ENCODE data around the gene C1QTNF12. TPM values are rescaled to one million over a fixed set of nuclear protein-coding genes. Genes with fewer than 3 reads are reported as not detected.

Gene C1QTNF12
- total and polyA plus RNA-seq, 2 experiments from 2014 or later: 3.8 to 6.6 TPM

DNA sequence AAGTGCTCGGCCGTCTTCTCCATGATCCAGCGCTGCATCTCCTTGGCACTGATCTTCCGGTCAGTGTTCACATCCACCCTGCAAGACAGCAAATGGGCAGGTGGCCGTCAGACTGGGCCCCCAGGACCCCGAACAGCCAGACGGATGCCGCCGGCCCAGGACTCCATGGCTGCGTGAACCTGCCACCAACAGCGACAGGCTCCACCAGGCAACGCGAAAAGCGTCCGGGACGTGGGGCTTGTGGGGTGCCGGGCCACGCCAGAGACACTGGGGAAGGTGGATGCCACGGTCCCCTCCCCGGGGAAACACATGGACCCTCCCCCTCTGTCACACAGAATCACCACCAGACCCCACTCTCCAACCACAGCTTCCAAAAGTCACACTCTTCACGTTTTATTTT lies 22.6 kb downstream of the C1QTNF12 start:
- Histone ChIP-seq H4K20me1 (ENCODE audit: insufficient read depth, poor library complexity, severe bottlenecking) (peaks cover 34% of the 10 kb centered on the region), H3K4me3 (no peak overlapping the region), H3K27ac (no peak overlapping the region), H3K79me2 (peaks cover 40% of the 10 kb centered on the region), H3K4me1 (ENCODE audit: insufficient read depth) (no peaks in the 10 kb centered on the region), H3K4me2 (no peak overlapping the region), H2AFZ (no peak overlapping the region), H3K9me2 (replicated peaks; ENCODE audit: insufficient read depth) (no peaks in the 10 kb centered on the region), H3K36me3 (replicated peaks; ENCODE audit: insufficient read depth, low read depth) (no peaks in the 10 kb centered on the region), H3K27me3 (no peaks in the 10 kb centered on the region), H3K9me3 (ENCODE audit: low read depth) (no peaks in the 10 kb centered on the region)
- DNase-seq (ENCODE audit: low spot score): no peak
- WGBS (ENCODE audit: low lambda C conversion rate, missing lambda C conversion rate): 99% methylated on average over 17 of the region's 21 CpGs
- TF ChIP-seq, protein P1, sequence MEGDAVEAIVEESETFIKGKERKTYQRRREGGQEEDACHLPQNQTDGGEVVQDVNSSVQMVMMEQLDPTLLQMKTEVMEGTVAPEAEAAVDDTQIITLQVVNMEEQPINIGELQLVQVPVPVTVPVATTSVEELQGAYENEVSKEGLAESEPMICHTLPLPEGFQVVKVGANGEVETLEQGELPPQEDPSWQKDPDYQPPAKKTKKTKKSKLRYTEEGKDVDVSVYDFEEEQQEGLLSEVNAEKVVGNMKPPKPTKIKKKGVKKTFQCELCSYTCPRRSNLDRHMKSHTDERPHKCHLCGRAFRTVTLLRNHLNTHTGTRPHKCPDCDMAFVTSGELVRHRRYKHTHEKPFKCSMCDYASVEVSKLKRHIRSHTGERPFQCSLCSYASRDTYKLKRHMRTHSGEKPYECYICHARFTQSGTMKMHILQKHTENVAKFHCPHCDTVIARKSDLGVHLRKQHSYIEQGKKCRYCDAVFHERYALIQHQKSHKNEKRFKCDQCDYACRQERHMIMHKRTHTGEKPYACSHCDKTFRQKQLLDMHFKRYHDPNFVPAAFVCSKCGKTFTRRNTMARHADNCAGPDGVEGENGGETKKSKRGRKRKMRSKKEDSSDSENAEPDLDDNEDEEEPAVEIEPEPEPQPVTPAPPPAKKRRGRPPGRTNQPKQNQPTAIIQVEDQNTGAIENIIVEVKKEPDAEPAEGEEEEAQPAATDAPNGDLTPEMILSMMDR (IDR thresholded peaks at IDR 0.05; ENCODE audit: poor library complexity): no peak
- no peak for TF ChIP-seq EZH2phosphoT487 (IDR thresholded peaks at IDR 0.05; ENCODE audit: low read depth, severe bottlenecking, unreplicated experiment)
- no peak for TF ChIP-seq EZH2 (IDR thresholded peaks at IDR 0.05; ENCODE audit: borderline replicate concordance)

DNA sequence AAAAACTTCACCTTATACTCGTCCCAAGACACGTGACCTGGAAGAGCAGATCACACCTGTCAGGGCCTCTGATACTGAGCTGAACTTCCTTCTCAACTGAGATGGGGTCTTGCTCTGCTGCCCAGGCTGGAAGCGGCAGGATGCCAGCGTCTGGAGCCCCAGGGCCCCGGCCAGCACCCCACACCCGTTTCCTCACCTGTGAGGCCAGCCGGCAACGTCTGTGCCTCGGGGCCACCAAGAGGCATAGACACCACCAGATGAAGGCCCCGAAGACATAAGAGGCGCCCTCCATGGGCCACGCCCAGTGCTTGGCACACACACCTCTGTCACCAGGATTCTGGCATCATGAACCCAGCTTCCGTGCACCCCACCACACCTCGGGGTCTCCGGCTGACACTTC lies 23.2 kb downstream of the C1QTNF12 start:
- H3K4me3 ChIP-seq: no peak overlapping the region

DNA sequence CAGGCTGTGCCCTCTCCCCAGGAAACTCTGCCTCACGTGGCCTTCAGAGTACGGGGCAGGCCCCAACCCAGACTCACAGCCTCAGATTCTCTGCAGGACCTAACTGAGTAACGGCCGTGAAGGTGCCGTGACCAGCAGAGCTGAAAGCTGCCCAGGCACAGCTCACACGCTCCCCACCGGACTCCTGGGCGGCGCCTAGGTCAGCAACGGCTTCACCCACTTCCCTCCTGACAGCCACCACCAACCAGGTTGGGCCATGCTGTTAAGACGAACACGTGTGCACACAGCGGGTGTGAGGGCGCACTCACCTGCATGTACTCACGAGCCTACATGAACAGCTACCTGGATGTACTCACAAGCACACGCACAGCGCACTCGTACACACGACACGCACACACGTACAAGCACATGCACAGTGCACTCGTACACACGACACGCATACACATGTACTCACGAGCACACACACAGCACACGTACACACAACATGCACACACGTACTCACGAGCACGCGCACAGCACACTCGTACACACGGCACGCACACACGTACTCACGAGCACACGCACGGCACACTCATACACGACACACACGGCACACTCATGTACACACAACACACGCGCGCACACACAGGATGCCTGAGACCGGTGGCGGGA lies 23.8 kb downstream of the C1QTNF12 start:
- TF ChIP-seq, protein P1 (IDR thresholded peaks at IDR 0.05; ENCODE audit: poor library complexity): no peak
- TF ChIP-seq EZH2 (IDR thresholded peaks at IDR 0.05; ENCODE audit: borderline replicate concordance) (no peak), EZH2phosphoT487 (IDR thresholded peaks at IDR 0.05; ENCODE audit: low read depth, severe bottlenecking, unreplicated experiment) (no peak)
- Histone ChIP-seq H3K9me2 (replicated peaks; ENCODE audit: insufficient read depth) (no peaks in the 10 kb centered on the region), H3K4me2 (no peak overlapping the region), H3K36me3 (replicated peaks; ENCODE audit: insufficient read depth, low read depth) (no peaks in the 10 kb centered on the region), H2AFZ (no peak overlapping the region), H3K27me3 (no peaks in the 10 kb centered on the region), H3K4me3 (no peak overlapping the region), H3K9me3 (ENCODE audit: low read depth) (no peaks in the 10 kb centered on the region), H4K20me1 (ENCODE audit: insufficient read depth, poor library complexity, severe bottlenecking) (peaks cover 31% of the 10 kb centered on the region), H3K79me2 (peaks cover 28% of the 10 kb centered on the region), H3K27ac (no peak overlapping the region), H3K4me1 (ENCODE audit: insufficient read depth) (no peaks in the 10 kb centered on the region)
- WGBS (ENCODE audit: low lambda C conversion rate, missing lambda C conversion rate): 98% methylated on average over 44 of the region's 44 CpGs
- no peak for DNase-seq (ENCODE audit: low spot score)

More for the DNA sequence above, 23.2 kb downstream of the C1QTNF12 start:
- peaks cover 34% of the 10 kb centered on the region for H3K79me2 ChIP-seq
- H3K27ac ChIP-seq: no peak overlapping the region
- no peak overlapping the region for H3K4me2 ChIP-seq
- H3K9me3 ChIP-seq (ENCODE audit: low read depth): no peaks in the 10 kb centered on the region
- no peaks in the 10 kb centered on the region for H3K4me1 ChIP-seq (ENCODE audit: insufficient read depth)
- no peaks in the 10 kb centered on the region for H3K27me3 ChIP-seq
- H4K20me1 ChIP-seq (ENCODE audit: insufficient read depth, poor library complexity, severe bottlenecking): peaks cover 34% of the 10 kb centered on the region
- no peaks in the 10 kb centered on the region for H3K9me2 ChIP-seq (replicated peaks; ENCODE audit: insufficient read depth)
- no peak for TF ChIP-seq EZH2 (IDR thresholded peaks at IDR 0.05; ENCODE audit: borderline replicate concordance)
- TF ChIP-seq, protein P1 (IDR thresholded peaks at IDR 0.05; ENCODE audit: poor library complexity): no peak
- H2AFZ ChIP-seq: no peak overlapping the region
- H3K36me3 ChIP-seq (replicated peaks; ENCODE audit: insufficient read depth, low read depth): no peaks in the 10 kb centered on the region
- WGBS (ENCODE audit: low lambda C conversion rate, missing lambda C conversion rate): over 99% methylated on average over 12 of the region's 15 CpGs
- DNase-seq (ENCODE audit: low spot score): no peak
